H4 (cell line): ENCODE results near the gene CFAP70. TPM values are rescaled to one million over a fixed set of nuclear protein-coding genes. Genes with fewer than 3 reads are reported as not detected.
A peak's percentile ranks its signal among the peaks of the same experiment; 100 is the strongest.
"Not testable (repeated sequence)": the region's sequence is repeated elsewhere in the genome, so short reads cannot be mapped to it uniquely, and the experiment has no call there.

ENCODE experiments used
- DNase-seq: peaks from one replicate; pipeline ENCODE4 v3.0.0-alpha.2; 2015; ENCODE audit warnings: low spot score
- total RNA-seq: library from RNA; depleted of rRNA; stranded (reverse); fragments of >200 nt; shearing (Covaris generic); gene quantifications from 2 replicates; pipeline ENCODE4 v1.2.3, GENCODE V29; 2014; rRNA removed

Gene CFAP70
- total RNA-seq: 0.18 and 0.54 TPM in 2 replicates

DNA sequence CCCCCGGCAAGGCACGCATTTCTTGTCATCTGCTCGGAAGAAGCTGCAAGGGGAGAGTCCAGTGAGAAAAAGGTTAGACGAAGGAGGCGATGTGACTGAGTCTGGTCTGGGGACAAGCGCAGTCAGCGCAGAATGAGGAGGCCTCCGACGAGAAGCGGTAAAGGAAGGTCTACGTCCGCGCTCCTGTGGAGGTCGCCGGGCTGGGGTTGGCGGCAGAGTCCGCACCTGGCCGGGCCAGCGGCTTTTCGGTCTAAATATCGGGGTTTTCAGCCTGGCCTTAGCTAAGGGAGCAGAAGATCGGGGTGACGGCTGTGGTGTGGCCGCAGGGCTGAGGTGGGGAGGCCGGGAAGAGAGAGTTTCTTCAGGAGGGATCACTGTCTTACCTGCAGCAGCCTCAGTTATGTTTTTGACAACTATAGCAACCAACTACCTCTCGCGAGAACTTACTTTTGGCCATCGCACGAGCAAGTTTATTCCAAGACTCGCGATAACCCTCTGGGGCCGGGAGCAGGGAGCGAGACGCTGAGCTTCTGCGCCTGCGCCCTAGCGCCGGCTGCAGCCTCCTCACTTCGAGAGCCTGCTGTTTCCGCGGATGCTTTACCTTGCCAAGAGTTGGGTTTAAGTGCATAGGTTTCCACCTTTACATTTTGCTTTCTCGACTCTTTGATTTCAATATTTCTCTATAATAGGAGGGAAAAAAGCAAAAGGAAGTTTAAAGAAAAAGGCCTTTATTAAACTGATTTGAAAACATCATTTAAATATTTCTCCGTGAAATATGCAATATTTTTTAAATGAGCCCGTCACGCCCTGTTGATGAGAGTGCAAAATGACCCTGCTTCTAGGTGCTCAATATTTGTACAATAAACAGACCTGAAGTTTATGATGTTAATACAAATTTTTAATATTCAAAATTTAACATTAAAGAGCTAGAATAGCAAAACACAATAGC lies at the start of gene CFAP70:
CFAP70 (minus strand) TSS at position 534 of the 949 bp plus-strand sequence. CDS start 4,068 bp downstream, outside the sequence.
- DNase-seq: peak; percentile 88

GRCh38 chr10:73408061-73408460 lies 49.4 kb upstream of the CFAP70 start:
- no peak for DNase-seq

DNA sequence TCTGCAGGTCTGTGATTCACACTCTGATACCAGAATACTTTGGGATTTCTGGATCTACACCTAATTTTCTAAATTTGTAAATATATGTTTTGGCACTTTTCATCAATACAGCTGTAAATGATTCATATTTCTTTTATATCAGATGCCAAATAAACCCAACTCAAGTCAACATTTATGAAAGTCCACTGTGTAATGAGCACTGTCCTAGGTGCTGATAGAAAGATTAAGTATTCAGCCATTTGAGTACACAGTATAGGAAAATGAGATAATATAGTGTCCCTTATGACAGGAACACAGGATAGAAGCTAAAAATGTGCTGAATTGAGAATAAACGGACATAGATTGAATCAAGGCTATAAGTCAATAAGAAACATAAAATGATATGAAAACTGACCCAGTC lies 48.8 kb upstream of the CFAP70 start:
- DNase-seq: no peak

DNA sequence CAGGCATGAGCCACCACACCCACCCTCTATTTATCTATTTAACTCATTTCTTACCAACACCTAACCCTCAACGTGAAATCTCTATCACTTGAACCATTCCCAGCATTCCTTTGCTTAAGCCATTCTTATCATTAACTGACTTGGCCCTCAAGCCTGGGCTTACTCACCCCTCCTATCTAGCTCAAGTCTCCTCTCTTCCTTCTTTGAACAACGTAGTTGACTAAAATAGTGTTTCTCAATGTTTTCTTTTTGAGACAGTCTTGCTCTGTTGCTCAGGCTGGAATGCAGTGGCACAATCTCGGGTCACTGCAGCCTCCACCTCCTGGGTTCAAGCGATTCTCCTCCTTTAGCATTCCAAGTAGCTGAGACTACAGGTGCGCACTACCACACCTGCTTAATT lies 48.2 kb upstream of the CFAP70 start:
- no peak for DNase-seq

DNA sequence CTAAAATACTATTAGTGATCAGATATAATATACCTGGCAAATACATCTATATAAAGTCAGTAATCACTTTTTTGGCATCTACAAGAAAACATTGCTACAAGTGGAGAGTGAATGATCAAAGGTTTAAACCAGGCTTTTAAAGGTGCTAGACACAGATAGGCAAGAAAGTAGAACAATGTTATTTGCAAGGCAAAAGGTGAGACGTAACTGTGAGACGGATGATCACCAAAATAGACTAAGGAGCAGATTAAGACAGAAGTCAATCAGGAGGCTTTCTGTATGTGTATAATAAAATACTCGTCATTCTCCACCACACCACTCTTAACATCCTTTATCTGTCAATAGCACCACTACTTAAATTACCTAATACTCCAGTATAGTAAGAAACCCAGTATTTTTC lies 46.9 kb upstream of the CFAP70 start:
- DNase-seq: no peak

DNA sequence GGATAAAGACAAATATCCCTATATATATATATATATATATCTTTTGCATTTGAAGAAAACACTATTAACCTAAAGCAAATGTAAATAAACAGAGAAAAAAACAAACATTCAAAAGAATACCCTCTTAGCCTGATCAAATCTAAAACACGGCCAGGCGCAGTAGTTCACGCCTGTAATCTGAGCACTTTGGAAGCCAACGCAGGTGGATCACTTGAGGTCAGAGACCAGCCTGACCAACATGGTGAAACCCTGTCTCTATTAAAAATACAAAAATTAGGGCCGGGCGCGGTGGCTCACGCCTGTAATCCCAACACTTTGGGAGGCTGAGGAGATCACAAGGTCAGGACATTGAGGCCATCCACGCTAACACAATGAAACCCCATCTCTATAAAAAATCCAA lies 46.0 kb upstream of the CFAP70 start:
- no peak for DNase-seq

GRCh38 chr10:73401636-73402035 lies 43.0 kb upstream of the CFAP70 start:
- DNase-seq: no peak

GRCh38 chr10:73399063-73399462 lies 40.4 kb upstream of the CFAP70 start:
- DNase-seq: no peak

- DNase-seq: no peak
Measured at GRCh38 chr10:73398024-73398423, 39.4 kb upstream of the CFAP70 start.

DNA sequence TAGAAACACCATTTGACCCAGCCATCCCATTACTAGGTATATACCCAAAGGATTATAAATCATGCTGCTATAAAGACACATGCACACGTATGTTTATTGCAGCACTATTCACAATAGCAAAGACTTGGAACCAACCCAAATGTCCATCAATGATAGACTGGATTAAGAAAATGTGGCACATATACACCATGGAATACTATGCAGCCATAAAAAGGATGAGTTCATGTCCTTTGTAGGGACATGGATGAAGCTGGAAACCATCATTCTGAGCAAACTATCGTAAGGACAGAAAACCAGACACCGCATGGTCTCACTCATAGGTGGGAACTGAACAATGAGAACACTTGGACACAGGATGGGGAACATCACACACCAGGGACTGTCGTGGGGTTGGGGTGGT lies 35.7 kb upstream of the CFAP70 start:
- DNase-seq: not testable (repeated sequence)

- no peak for DNase-seq
Measured at GRCh38 chr10:73388228-73388627, 29.6 kb upstream of the CFAP70 start.

DNA sequence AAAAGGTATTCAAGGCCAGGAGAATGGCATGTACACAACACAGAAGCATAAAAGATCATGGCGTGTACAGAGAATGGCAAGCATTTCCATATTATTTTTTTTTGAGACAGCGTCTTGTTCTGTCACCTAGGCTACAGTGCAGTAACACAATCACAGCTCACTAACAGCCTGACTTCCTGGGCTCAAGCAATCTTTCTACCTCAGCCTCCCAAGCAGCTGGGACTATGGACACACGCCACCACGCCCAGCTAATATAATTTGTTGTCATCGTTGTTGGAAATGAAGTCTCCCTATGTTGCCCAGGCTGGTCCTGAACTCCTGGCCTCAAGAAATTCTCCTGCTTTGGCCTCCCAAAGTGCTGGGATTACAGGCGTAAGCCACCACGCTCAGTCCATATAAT lies 27.9 kb upstream of the CFAP70 start:
- DNase-seq: no peak

GRCh38 chr10:73379064-73379748 lies 20.5 kb upstream of the CFAP70 start:
- DNase-seq: no peak

- no peak for DNase-seq
Measured at GRCh38 chr10:73376679-73377078, 18.0 kb upstream of the CFAP70 start.

DNA sequence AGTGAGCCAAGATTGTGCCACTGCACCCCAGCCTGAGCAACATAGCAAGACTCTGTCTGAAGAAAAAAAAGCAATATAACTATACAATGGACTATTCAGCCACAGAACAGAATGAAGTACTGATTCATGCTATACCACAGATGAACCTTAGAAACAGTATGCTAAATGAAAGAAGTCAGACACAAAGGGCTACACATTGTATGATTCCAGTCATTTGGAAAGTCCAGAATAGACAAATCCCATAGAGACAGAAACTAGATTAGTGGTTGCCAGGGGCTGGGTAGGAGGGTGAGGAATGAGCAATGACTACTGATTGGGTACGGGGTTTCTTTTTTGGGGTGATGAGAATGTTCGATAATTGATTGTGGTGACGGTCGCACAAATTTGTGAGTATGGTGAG lies 9.6 kb upstream of the CFAP70 start:
- DNase-seq: no peak

GRCh38 chr10:73366381-73367298 lies 8.0 kb upstream of the CFAP70 start:
- no peak for DNase-seq

DNA sequence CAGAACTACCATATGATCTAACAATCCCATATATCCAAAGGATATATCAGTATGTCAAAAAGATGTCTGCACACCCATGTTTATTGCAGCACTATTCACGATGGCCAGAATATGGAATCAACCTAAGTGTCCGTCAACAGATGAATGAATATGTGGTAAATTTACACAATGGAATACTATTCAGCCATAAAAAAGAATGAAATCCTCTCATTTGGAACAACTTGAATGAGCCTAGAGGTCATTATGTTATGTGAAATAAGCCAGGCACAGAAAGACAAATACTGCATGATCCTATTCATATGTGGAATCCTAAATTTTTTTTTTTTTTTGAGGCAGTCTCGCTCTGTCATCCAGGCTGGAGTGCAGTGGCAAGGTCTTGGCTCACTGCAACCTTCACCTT lies 6.3 kb upstream of the CFAP70 start:
- DNase-seq: no peak

DNA sequence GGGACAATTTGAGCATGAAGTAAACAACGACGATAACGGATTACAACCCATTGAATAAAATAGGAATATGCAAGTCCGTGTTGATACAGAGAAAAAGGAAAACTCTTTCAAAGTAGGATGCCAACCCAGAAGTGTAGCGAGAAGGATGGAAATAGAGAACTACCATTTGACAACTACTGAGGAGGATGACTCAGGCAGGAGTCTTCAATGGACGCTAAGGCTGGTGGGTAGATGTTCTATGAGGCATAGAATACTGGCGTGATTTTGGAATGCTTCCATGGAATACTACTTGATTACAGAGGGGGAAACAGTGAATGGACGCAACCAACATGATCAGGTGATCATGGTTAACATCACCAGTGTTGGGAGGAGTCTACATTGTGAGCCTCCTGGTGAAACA lies 828 bp upstream of the CFAP70 start:
- no peak for DNase-seq

DNA sequence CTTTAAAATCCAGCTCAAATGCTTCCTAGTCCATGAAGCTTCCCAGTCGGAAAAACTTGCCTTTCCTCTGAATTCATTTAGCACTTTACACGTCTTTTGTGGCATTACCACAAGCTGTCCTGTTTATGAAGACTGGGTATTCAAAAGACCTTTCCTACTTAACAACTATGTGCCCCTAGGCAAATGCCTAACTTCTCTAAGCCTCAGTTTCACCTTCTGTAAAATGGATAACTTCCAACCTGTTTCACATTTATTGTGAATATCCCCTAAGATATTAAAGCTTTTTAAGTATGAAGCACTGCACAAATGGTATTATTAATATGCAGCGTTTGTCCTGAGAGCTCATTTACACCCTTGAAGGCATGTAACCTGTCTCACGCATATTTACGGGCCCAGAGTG lies 843 bp downstream of the CFAP70 start:
- no peak for DNase-seq

DNA sequence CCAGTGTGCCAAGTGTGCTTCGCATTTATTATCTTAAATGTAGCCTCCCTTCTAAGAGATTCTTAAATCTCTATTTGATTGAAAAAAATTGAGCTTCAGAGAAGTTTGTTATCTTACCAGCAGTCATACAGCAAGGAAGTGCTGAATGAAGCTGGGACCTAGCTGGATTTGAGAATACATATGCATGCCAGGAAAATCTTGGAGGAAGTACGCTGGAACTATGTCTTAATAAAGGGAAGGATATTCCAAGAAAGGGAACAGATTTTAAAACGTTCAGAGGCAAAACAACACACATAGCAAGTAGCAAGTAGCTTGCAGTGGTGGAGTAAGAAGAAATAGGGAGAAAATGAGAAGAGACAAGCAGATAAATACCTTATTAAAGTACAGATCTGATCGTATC lies 1.5 kb downstream of the CFAP70 start:
- DNase-seq: no peak

GRCh38 chr10:73344269-73344668 lies 14.4 kb downstream of the CFAP70 start:
- no peak for DNase-seq

- no peak for DNase-seq
Measured at GRCh38 chr10:73340121-73340520, 18.5 kb downstream of the CFAP70 start.
